NT2/D1 (cell line): Measurements from ENCODE around the gene SATB2.

Experiments
- SUZ12 ChIP-seq: IDR thresholded peaks from 2 replicates; pipeline ENCODE4 v1.6.1; 2011; ENCODE audit not compliant: insufficient read length, insufficient read depth; ENCODE audit errors: extremely low read depth
- YY1 ChIP-seq: IDR thresholded peaks from 2 replicates; pipeline ENCODE4 v1.6.1; 2011; ENCODE audit not compliant: insufficient read length, insufficient read depth

DNA sequence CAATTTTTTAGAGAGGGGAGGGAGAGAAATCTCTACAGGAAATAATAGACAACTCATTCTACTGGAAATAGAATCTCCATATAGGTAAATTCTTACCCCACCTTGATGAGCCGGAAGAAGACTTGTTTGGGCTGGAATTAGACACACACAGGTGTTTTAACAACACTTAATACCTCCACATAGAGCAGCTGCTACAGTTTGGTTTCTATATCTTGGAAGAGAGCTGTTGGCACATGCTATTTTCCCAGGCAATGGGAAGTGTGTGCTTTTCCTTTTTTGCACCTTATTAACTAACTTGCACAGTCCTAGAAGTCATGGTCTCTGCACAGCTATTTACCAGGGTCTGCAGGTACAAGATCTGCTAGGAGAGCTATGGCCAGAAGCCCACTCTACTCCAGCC is 73.7 kb downstream of the SATB2 start:
- TF ChIP-seq YY1 (no peak), SUZ12 (no peak)
